PFSK-1 (cell line): ENCODE results near the gene AK8.

Experiments used
- FOXP2 ChIP-seq: optimal IDR thresholded peaks from 2 replicates; pipeline ENCODE3; 2011; ENCODE audit warnings: borderline replicate concordance, control low read depth, inconsistent platforms; ENCODE audit not compliant: insufficient read depth; ENCODE audit errors: extremely low read length, extremely low read depth
- POLR2AphosphoS5 ChIP-seq: IDR thresholded peaks from 2 replicates; pipeline ENCODE4 v1.6.1; 2012; ENCODE audit warnings: low read depth, mild to moderate bottlenecking, control low read depth, low read length, moderate library complexity
- SIN3A ChIP-seq: IDR thresholded peaks from 2 replicates; pipeline ENCODE4 v1.6.1; 2012; ENCODE audit warnings: mild to moderate bottlenecking, low read length, moderate library complexity, borderline replicate concordance; ENCODE audit not compliant: insufficient read depth
- TAF1 ChIP-seq: IDR thresholded peaks from 2 replicates; pipeline ENCODE4 v1.6.1; 2012; ENCODE audit warnings: low read length, control low read depth, borderline replicate concordance; ENCODE audit not compliant: insufficient read depth
- TF ChIP-seq, protein P1 (sequence below), 2 experiments: IDR thresholded peaks; 2 replicates each; pipeline versions ENCODE4 v1.6.1 to v1.8.0; 2011 to 2012; ENCODE audit warnings: low read depth in 2 of 2, low read length in 2 of 2, control low read depth in 1 of 2, inconsistent platforms in 1 of 2, mild to moderate bottlenecking in 1 of 2, moderate library complexity in 1 of 2; ENCODE audit not compliant: insufficient read depth in 1 of 2

AK8 gene

DNA sequence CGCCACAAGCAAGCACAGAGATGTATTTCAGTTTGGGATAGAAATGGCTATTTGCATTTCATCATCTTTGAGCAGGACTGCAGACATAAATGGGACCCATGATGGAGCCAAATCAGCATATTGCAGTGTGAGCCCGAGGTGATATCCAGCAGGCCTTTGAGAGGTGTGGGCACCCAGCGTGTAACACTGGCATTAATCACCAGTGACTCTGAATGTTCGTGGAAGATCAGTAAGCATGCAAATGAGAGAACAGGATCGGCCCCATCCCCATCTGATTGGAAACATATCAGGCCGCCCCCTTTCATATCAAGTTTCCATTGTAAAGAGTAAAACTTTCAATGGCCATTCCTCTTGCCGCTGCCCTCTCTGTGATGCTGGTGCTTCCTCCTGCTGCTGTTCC, 123.8 kb downstream of the AK8 start:
- TF ChIP-seq, protein P1, sequence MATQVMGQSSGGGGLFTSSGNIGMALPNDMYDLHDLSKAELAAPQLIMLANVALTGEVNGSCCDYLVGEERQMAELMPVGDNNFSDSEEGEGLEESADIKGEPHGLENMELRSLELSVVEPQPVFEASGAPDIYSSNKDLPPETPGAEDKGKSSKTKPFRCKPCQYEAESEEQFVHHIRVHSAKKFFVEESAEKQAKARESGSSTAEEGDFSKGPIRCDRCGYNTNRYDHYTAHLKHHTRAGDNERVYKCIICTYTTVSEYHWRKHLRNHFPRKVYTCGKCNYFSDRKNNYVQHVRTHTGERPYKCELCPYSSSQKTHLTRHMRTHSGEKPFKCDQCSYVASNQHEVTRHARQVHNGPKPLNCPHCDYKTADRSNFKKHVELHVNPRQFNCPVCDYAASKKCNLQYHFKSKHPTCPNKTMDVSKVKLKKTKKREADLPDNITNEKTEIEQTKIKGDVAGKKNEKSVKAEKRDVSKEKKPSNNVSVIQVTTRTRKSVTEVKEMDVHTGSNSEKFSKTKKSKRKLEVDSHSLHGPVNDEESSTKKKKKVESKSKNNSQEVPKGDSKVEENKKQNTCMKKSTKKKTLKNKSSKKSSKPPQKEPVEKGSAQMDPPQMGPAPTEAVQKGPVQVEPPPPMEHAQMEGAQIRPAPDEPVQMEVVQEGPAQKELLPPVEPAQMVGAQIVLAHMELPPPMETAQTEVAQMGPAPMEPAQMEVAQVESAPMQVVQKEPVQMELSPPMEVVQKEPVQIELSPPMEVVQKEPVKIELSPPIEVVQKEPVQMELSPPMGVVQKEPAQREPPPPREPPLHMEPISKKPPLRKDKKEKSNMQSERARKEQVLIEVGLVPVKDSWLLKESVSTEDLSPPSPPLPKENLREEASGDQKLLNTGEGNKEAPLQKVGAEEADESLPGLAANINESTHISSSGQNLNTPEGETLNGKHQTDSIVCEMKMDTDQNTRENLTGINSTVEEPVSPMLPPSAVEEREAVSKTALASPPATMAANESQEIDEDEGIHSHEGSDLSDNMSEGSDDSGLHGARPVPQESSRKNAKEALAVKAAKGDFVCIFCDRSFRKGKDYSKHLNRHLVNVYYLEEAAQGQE (IDR thresholded peaks at IDR 0.05; ENCODE audit: insufficient read depth in 1 of 2, low read depth in 2 of 2, low read length in 2 of 2) = no peak
- TF ChIP-seq POLR2AphosphoS5 (no peak), FOXP2 (no peak), TAF1 (no peak), SIN3A (no peak)

DNA sequence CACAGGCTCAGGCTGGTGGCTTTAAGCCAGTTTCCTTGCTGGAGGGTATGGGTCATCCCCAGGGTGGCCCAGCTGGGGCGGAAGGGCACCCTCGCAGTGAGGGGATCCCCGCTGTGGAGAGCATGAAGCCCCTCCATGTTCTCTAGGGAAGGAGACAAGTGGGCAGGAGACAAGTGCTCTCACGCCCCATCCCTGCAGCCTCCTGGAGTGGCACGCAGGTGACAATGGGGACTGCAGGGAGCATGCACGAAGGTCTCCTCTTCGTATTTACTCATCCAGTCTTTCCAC, 124.5 kb downstream of the AK8 start:
- TF ChIP-seq, protein P1 (IDR thresholded peaks at IDR 0.05; ENCODE audit: insufficient read depth in 1 of 2, low read depth in 2 of 2, low read length in 2 of 2) = no peak
- TF ChIP-seq FOXP2 = no peak
- TF ChIP-seq POLR2AphosphoS5 = no peak
- no peak for TF ChIP-seq TAF1
- TF ChIP-seq SIN3A = no peak

DNA sequence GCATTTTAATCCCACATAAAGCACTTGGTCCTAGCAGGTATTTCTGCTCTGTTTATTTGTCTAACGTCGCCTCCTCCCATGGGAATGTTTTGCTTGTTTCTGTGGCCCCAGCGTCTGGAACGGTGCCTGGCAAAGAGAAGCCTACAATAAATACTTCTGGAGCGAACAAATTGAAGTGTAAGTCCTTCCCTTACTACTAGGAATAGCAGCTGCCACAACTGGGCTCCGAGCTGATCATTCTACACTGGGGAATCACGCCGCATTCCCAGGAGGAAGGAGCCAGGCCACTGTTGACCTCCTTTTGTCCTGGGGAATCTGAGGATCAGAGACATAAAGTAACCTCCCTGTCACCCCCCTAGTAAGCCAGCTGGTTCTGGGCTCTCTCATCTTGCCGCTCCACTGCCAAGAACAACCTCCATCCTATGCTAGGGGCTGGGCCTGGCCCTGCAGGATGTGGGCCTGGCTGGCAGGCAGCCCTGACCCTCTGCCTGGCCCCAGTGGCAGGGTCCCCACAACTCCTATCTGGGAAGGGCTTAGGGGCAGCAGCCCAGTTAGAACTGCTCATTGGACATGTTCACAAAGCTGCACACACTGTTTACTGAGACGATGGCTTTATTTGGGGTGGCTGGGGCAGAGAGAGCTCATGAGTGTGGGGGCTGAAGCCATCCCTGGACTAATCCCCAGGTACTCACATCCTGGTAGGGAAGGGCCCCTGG, 125.0 kb downstream of the AK8 start:
- TF ChIP-seq POLR2AphosphoS5 = no peak
- TF ChIP-seq SIN3A = no peak
- TF ChIP-seq FOXP2 = no peak
- no peak for TF ChIP-seq TAF1
- TF ChIP-seq, protein P1 (IDR thresholded peaks at IDR 0.05; ENCODE audit: insufficient read depth in 1 of 2, low read depth in 2 of 2, low read length in 2 of 2) = no peak

DNA sequence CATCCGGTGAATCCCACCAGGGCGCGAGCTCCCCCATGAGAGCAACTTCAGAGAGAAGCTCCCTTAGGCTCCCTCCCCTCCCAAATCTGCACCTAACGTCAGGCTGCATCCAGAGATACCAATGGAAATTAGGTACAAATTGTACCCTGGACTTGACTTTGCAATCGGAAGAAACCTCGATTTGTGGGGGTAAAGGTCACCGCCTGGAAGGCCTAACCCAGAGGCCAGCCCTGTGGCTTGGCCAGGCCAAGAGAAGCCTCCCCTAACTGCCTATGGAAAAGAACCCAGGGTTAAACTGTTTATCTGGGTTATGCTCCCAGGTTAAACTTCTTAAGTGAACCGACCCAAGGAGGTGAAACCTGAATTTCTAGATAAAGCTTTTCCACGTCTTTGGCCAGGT, 127.4 kb downstream of the AK8 start:
- no peak for TF ChIP-seq SIN3A
- no peak for TF ChIP-seq TAF1
- no peak for TF ChIP-seq POLR2AphosphoS5

DNA sequence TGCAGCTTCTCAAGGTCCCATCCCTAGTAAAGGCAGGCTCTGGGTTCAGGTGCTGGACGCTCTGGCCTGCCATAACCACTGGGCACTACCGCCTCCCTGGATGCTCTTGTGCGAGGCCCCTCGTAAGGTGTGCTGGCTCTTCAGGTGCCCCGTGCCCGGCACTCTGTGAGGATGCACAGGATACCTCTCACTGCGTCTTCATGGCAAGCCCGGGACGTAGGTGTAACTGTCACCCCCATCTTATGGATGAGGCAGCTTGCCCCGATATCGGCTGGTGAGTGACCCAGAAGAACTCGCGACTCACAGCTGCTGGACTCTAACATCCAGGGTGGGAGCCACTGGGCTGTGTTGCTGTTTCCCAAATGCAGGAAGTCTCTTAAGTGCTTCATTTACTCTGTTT, 128.8 kb downstream of the AK8 start:
- TF ChIP-seq POLR2AphosphoS5 (no peak), FOXP2 (no peak), TAF1 (no peak), SIN3A (no peak)
- TF ChIP-seq, protein P1 (IDR thresholded peaks at IDR 0.05; ENCODE audit: insufficient read depth in 1 of 2, low read depth in 2 of 2, low read length in 2 of 2) = no peak

DNA sequence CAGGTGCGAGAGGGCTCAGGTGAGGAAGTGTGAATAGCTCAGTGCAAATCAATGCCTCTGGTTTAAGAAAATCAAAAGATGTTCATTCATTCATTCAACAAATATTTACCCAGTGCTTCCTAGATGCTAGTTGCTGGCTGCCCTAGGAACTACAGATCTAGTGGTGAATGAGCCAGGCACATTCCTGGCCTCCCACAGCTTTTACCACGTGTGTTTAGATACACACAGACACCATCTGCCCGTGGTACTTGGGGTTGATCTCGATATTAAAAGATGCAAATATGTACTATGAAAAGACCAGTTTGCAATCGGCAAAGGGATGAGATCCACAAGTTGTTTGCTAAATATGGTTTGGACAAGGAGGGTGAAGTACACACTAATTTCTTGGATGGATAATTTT, 129.6 kb downstream of the AK8 start:
- TF ChIP-seq, protein P1 (IDR thresholded peaks at IDR 0.05; ENCODE audit: insufficient read depth in 1 of 2, low read depth in 2 of 2, low read length in 2 of 2) = no peak
- TF ChIP-seq SIN3A (no peak), FOXP2 (no peak), TAF1 (no peak), POLR2AphosphoS5 (no peak)
